Stomach (tissue), 9 donors: ENCODE data around the gene THAP8. TPM values are rescaled to one million over a fixed set of nuclear protein-coding genes. Genes with fewer than 3 reads are reported as not detected.
A peak's percentile ranks its signal among the peaks of the same experiment; 100 is the strongest.

Experiments
- DNase-seq, 2 donors: peaks; one replicate each; pipeline versions ENCODE4 v3.0.0 to v3.0.0-alpha.2; 2013 to 2019
- H3K27ac ChIP-seq, 5 donors: fragments of 200-600 bp in 4 of 5; sonication (generic) in 4 of 5; one replicate each; pipeline ENCODE4 v1.5.1; 2013 to 2019; ENCODE audit warnings: mild to moderate bottlenecking in 1 of 5, moderate library complexity in 1 of 5
- H3K27me3 ChIP-seq, 3 donors: fragments of 200-600 bp; sonication (generic); one replicate each; pipeline ENCODE4 v1.5.1; 2017 to 2019; ENCODE audit warnings: mixed run types in 1 of 3
- H3K36me3 ChIP-seq, 4 donors: fragments of 200-600 bp; sonication (generic); 1 replicate in 3 of 4; 2 replicates in 1 of 4; pipeline ENCODE4 v1.5.1; 2016 to 2019
- H3K4me1 ChIP-seq, 4 donors: fragments of 200-600 bp; sonication (generic); one replicate each; pipeline ENCODE4 v1.5.1; 2016 to 2019
- H3K4me3 ChIP-seq, 4 donors: fragments of 200-600 bp; sonication (generic) in 3 of 4; one replicate each; pipeline ENCODE4 v1.5.1; 2016 to 2019; ENCODE audit warnings: mild to moderate bottlenecking in 1 of 4
- H3K9me3 ChIP-seq, 4 donors: fragments of 200-600 bp; sonication (generic); one replicate each; pipeline ENCODE4 v1.5.1; 2016 to 2019
- EP300 ChIP-seq: sonication (generic); formaldehyde crosslinking; IDR thresholded peaks from one replicate; pipeline ENCODE4 v1.6.1; 2017; ENCODE audit warnings: antibody characterized with exemption
- POLR2A ChIP-seq, 4 donors: fragments of 450-650 bp; IDR thresholded peaks; one replicate each; pipeline ENCODE4 v1.6.1; 2016; ENCODE audit warnings: antibody characterized with exemption in 4 of 4, control low read depth in 2 of 4, mild to moderate bottlenecking in 1 of 4, moderate library complexity in 1 of 4
- POLR2AphosphoS5 ChIP-seq, 3 donors: sonication (generic); formaldehyde crosslinking; IDR thresholded peaks; one replicate each; pipeline ENCODE4 v1.6.1; 2016; ENCODE audit warnings: antibody characterized with exemption in 3 of 3
- WGBS, 5 donors: extraction: QIAGEN DNeasy Blood & Tissue Kit in 3 of 5; methylation state at CpG; one replicate each; pipeline versions ENCODE4 v1.1.5 to v1.1.7; 2013 to 2018; 5-methylcytosine and 5-hydroxymethylcytosine counted together
- intact Hi-C: fragments of 100-400 bp; cut with DNase I; formaldehyde crosslinking; loops from one replicate; pipeline ENCODE4 v1.15.1; 2023; ENCODE audit warnings: low total_unique reads
- polyA plus RNA-seq, 3 donors: library from polyadenylated mRNA; stranded (reverse); fragments of 200-250 nt; gene quantifications; one replicate each; pipeline ENCODE4 v1.2.3, GENCODE V29; 2013
- total RNA-seq, 5 donors: library from RNA; depleted of rRNA; stranded (reverse); fragments of >200 nt; gene quantifications; one replicate each; pipeline versions ENCODE4 v1.1.0 to v1.2.3, GENCODE V29; 2014 to 2016
- TF ChIP-seq, protein P1 (sequence below), 7 experiments: fragments of 450-650 bp in 4 of 7; fragments of 200-600 bp in 3 of 7; sonication (generic) in 3 of 7; IDR thresholded peaks; one replicate each; pipeline ENCODE4 v1.5.1; 2016 to 2019; ENCODE audit warnings: antibody characterized with exemption in 7 of 7, control low read depth in 2 of 7, mild to moderate bottlenecking in 1 of 7
- donor health status: healthy with polysubstance abuse.
- donor health status: Bipolar disorder and iron deficiency.
- donor health status: healthy.

THAP8 gene
- total and polyA plus RNA-seq, 8 donors, result 0.29 to 12.8 (median 4.7) TPM; not detected in 1

DNA sequence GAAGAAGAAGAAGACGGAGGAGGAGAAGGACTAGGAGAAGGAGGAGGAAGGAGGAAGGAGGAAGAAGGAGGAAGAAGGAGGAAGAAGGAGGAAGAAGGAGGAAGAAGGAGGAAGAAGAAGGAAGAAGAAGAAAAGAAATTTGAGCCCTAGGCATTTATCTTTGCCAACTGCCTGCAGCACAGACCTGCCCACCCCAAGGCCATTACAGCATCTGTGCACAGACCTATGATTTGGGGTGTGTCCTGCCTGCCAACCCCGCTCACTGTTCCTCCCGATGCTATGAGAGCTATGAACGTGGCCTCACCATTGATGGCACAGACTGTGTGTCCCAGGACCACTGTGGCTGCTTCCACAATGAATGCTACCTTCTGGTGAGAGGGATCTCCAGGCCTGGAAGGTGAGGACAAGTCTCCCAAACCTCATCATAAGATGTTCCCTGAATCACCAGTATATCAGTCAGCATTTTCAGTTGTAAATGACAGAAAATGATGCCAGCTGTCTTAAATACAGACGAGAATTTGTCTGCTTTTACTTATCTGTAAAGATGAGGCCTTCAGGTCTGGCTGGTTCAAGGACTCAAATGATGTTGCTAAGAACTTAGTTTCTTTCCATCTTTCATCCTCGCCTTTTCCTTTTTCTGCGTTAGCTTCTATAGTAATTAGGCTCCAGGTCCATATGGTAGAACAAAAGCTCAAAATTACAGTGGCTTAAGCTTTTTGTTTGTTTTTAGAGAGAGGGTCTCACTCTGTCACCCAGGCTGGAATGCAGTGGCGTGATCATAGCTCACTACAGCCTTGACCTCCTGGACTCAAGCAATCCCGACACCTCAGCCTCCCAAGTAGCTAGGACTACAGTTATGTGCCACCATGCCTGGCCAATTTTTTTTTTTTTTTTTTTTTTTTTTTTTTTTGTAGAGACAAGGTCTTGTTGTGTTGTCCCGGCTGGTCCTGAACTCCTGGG is 63.0 kb downstream of the THAP8 start:
- no peak overlapping the region for H3K27ac ChIP-seq
- peaks cover 0 to 3% (median 0%) of the 10 kb centered on the region in 4 donors for H3K9me3 ChIP-seq
- DNase-seq, result no peak
- H3K27me3 ChIP-seq, result peaks cover 0 to 38% (median 20%) of the 10 kb centered on the region in 3 donors
- H3K4me3 ChIP-seq, result no peak overlapping the region
- peaks cover 12 to 30% (median 24%) of the 10 kb centered on the region in 4 donors for H3K4me1 ChIP-seq
- TF ChIP-seq, protein P1, sequence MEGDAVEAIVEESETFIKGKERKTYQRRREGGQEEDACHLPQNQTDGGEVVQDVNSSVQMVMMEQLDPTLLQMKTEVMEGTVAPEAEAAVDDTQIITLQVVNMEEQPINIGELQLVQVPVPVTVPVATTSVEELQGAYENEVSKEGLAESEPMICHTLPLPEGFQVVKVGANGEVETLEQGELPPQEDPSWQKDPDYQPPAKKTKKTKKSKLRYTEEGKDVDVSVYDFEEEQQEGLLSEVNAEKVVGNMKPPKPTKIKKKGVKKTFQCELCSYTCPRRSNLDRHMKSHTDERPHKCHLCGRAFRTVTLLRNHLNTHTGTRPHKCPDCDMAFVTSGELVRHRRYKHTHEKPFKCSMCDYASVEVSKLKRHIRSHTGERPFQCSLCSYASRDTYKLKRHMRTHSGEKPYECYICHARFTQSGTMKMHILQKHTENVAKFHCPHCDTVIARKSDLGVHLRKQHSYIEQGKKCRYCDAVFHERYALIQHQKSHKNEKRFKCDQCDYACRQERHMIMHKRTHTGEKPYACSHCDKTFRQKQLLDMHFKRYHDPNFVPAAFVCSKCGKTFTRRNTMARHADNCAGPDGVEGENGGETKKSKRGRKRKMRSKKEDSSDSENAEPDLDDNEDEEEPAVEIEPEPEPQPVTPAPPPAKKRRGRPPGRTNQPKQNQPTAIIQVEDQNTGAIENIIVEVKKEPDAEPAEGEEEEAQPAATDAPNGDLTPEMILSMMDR (IDR thresholded peaks at IDR 0.05), result no peak
- TF ChIP-seq POLR2A (IDR thresholded peaks at IDR 0.05), result no peak
- TF ChIP-seq POLR2AphosphoS5 (IDR thresholded peaks at IDR 0.05), result no peak
- WGBS, 5 donors, result 81 to 83% (median 83%) methylated on average over 10 of the region's 10 CpGs
- intact Hi-C loops, result no loop called here
- H3K36me3 ChIP-seq, result no peaks in the 10 kb centered on the region

DNA sequence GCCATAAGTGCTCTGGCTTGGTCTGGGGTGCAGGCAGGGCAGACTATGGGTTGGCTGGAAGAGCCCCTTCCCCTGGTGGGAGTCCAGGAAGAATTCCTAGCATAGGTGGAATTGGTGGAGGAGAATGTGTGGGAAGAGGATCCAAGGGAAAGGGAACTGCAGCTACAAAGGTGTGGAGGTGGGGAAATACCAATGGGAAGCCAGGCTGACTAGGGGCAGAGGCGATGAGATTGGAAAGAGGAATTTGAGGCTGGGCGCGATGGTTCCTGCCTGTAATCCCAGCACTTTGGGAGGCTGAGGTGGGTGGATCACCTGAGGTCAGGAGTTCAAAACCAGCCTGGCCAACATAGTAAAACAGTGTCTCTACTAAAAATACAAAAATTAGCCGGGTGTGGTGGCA is 63.9 kb downstream of the THAP8 start:
- TF ChIP-seq POLR2A (IDR thresholded peaks at IDR 0.05) (no peak), EP300 (no peak), POLR2AphosphoS5 (IDR thresholded peaks at IDR 0.05) (no peak)
- TF ChIP-seq, protein P1 (IDR thresholded peaks at IDR 0.05), result no peak
- peaks cover 7 to 21% (median 20%) of the 10 kb centered on the region in 4 donors for H3K4me1 ChIP-seq
- H3K27me3 ChIP-seq, result peaks cover 0 to 47% (median 26%) of the 10 kb centered on the region in 3 donors
- WGBS, 5 donors, result 89 to 94% (median 89%) methylated on average over 4 of the region's 4 CpGs
- no peak for DNase-seq
- peaks cover 0 to 3% (median 0%) of the 10 kb centered on the region in 4 donors for H3K9me3 ChIP-seq
- intact Hi-C loops, result no loop called here
- H3K4me3 ChIP-seq, result no peak overlapping the region
- no peaks in the 10 kb centered on the region for H3K36me3 ChIP-seq
- no peak overlapping the region for H3K27ac ChIP-seq

DNA sequence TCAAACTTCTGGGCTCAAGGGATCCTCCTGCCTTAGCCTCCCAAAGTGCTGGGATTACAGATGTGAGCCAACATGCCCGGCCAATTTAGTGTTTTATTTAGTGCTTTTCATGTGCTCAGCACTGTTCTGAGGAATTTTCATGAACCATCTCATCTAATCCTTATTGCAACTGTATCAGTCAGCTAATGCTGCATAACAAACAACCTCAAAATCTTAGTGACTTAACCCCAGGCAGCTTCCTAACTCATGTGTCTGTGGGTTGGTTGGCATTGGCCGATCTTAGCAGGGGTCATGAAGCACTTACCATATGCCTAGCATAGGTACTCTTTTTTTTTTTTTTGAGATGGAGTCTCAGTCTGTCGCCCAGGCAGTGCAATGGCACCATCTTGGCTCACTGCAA is 65.3 kb downstream of the THAP8 start:
- no peak overlapping the region for H3K4me3 ChIP-seq
- H3K9me3 ChIP-seq, result peaks cover 0 to 3% (median 0%) of the 10 kb centered on the region in 4 donors
- TF ChIP-seq POLR2A (IDR thresholded peaks at IDR 0.05), result no peak
- no peak for TF ChIP-seq EP300
- TF ChIP-seq, protein P1 (IDR thresholded peaks at IDR 0.05), result no peak
- TF ChIP-seq POLR2AphosphoS5 (IDR thresholded peaks at IDR 0.05), result no peak
- peaks cover 0 to 58% (median 34%) of the 10 kb centered on the region in 3 donors for H3K27me3 ChIP-seq
- H3K4me1 ChIP-seq, result peaks cover 7 to 11% (median 11%) of the 10 kb centered on the region in 4 donors
- H3K27ac ChIP-seq, result no peak overlapping the region
- no peaks in the 10 kb centered on the region for H3K36me3 ChIP-seq
- no peak for DNase-seq
- WGBS, 5 donors, result 86 to 94% (median 90%) methylated on average over 3 of the region's 3 CpGs
- intact Hi-C loops, result no loop called here

DNA sequence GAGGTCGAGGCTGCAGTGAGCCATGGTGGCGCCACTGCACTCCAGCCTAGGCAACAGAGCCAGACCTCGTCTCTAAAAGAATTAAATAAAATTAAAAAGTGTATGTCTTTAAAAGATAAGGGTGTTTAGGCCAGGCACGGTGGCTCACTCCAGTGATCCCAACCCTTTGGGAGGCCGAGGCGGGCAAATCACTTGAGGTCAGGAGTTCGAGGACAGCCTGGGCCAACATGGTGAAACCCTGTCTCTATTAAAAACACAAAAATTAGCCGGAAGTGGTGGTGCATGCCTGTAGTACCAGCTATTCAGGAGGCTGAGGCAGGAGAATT is 66.6 kb downstream of the THAP8 start:
- Histone ChIP-seq H3K9me3 (peaks cover 0 to 3% (median 0%) of the 10 kb centered on the region in 4 donors), H3K36me3 (no peaks in the 10 kb centered on the region), H3K27me3 (peaks cover 0 to 71% (median 38%) of the 10 kb centered on the region in 3 donors), H3K27ac (no peak overlapping the region), H3K4me3 (peak overlapping the region in 3 of 4 donors; percentile 33 to 50 (median 37)), H3K4me1 (peaks cover 7 to 11% (median 10%) of the 10 kb centered on the region in 4 donors)
- TF ChIP-seq POLR2AphosphoS5 (IDR thresholded peaks at IDR 0.05) (no peak), EP300 (no peak), POLR2A (IDR thresholded peaks at IDR 0.05) (no peak)
- TF ChIP-seq, protein P1 (IDR thresholded peaks at IDR 0.05), result no peak
- intact Hi-C loops, result no loop called here
- WGBS, 5 donors, result 26 to 41% (median 29%) methylated on average over 8 of the region's 8 CpGs
- no peak for DNase-seq
